ENCODE measurements around the gene USP24.

DNA sequence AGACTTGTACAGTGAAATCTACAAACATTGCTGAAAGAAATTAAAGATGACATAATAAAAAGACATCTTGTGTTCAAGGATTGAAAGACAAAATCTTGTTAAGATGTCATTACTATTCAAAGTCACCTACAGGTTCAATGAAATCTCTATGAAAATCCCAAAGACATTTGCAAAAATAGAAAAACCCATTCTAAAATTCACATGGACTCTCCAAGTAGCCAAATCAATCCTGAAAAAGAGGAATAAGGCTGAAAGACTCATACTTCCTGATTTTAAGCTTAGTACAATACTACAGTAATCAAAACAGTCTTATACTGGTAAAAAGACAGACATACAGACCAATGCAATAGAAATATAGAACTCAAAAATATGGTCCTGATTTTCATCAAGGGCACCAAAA is 97.2 kb downstream of the USP24 start:
- TF ChIP-seq, protein P1, sequence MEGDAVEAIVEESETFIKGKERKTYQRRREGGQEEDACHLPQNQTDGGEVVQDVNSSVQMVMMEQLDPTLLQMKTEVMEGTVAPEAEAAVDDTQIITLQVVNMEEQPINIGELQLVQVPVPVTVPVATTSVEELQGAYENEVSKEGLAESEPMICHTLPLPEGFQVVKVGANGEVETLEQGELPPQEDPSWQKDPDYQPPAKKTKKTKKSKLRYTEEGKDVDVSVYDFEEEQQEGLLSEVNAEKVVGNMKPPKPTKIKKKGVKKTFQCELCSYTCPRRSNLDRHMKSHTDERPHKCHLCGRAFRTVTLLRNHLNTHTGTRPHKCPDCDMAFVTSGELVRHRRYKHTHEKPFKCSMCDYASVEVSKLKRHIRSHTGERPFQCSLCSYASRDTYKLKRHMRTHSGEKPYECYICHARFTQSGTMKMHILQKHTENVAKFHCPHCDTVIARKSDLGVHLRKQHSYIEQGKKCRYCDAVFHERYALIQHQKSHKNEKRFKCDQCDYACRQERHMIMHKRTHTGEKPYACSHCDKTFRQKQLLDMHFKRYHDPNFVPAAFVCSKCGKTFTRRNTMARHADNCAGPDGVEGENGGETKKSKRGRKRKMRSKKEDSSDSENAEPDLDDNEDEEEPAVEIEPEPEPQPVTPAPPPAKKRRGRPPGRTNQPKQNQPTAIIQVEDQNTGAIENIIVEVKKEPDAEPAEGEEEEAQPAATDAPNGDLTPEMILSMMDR (IDR thresholded peaks at IDR 0.05): no peak
- TF ChIP-seq POLR2A (IDR thresholded peaks at IDR 0.05) (no peak), POLR2AphosphoS5 (IDR thresholded peaks at IDR 0.05; ENCODE audit: insufficient read depth in 1 of 2, low read depth in 1 of 2) (no peak)
